Suprapubic skin (tissue), 3 donors: ENCODE results near the gene KLHDC7B.

Experiments used
- CTCF ChIP-seq, 2 donors: fragments of 200-600 bp in 1 of 2; fragments of 450-650 bp in 1 of 2; sonication (generic) in 1 of 2; IDR thresholded peaks; one replicate each; pipeline ENCODE4 v1.5.1; 2016 to 2019; ENCODE audit warnings: antibody characterized with exemption in 2 of 2, mild to moderate bottlenecking in 1 of 2, moderate library complexity in 1 of 2
- POLR2A ChIP-seq, 2 donors: fragments of 450-650 bp; IDR thresholded peaks; one replicate each; pipeline ENCODE4 v1.6.1; 2017; ENCODE audit warnings: antibody characterized with exemption in 2 of 2, mild to moderate bottlenecking in 2 of 2, moderate library complexity in 2 of 2

GRCh38 chr22:50548921-50549790 is 3.5 kb downstream of the KLHDC7B start:
- TF ChIP-seq CTCF (IDR thresholded peaks at IDR 0.05) (no peak), POLR2A (IDR thresholded peaks at IDR 0.05) (no peak)
